GM21825 (cell line): Measurements from ENCODE around the gene CCDC171.
"Not testable (repeated sequence)": the region's sequence is repeated elsewhere in the genome, so short reads cannot be mapped to it uniquely, and the experiment has no call there.

ENCODE experiments used
- ATAC-seq: cut with Tn5 transposase; IDR thresholded peaks from one replicate; pipeline ENCODE4 v1.9.1; 2021; ENCODE audit warnings: mild to moderate bottlenecking, moderate library complexity; ENCODE audit not compliant: unreplicated experiment

Gene CCDC171

GRCh38 chr9:15552636-15553527 is at the start of gene CCDC171:
Gene CCDC171, plus strand, starts transcription at chr9:15553043. Its CDS starts 11,046 bp downstream, at chr9:15564089.
- peak; percentile 84 for ATAC-seq

- ATAC-seq = no peak
Measured at GRCh38 chr9:15505921-15506320, 46.9 kb upstream of the CCDC171 start.

GRCh38 chr9:15509931-15510788 is 42.7 kb upstream of the CCDC171 start:
- peak; percentile 36 for ATAC-seq

GRCh38 chr9:15510789-15511575 is 41.9 kb upstream of the CCDC171 start, which contains the start of gene PSIP1:
Gene PSIP1, minus strand, starts transcription at chr9:15510970. Its CDS starts 782 bp downstream, at chr9:15510188.
- ATAC-seq = peak; percentile 81

GRCh38 chr9:15512204-15512603 is 40.6 kb upstream of the CCDC171 start:
- no peak for ATAC-seq

GRCh38 chr9:15512889-15513288 is 40.0 kb upstream of the CCDC171 start:
- no peak for ATAC-seq

GRCh38 chr9:15513335-15513734 is 39.5 kb upstream of the CCDC171 start:
- ATAC-seq = no peak

- no peak for ATAC-seq
Measured at GRCh38 chr9:15519831-15520230, 33.0 kb upstream of the CCDC171 start.

GRCh38 chr9:15521254-15521653 is 31.6 kb upstream of the CCDC171 start:
- no peak for ATAC-seq

- no peak for ATAC-seq
Measured at GRCh38 chr9:15522130-15522755, 30.6 kb upstream of the CCDC171 start.

GRCh38 chr9:15524845-15525455 is 27.9 kb upstream of the CCDC171 start:
- ATAC-seq = no peak

- no peak for ATAC-seq
Measured at GRCh38 chr9:15525958-15526357, 26.9 kb upstream of the CCDC171 start.

- ATAC-seq = not testable (repeated sequence)
Measured at GRCh38 chr9:15527035-15527434, 25.8 kb upstream of the CCDC171 start.

GRCh38 chr9:15529566-15530324 is 23.1 kb upstream of the CCDC171 start:
- ATAC-seq = peak; percentile 87

GRCh38 chr9:15531380-15531779 is 21.5 kb upstream of the CCDC171 start:
- ATAC-seq = no peak

- no peak for ATAC-seq
Measured at GRCh38 chr9:15541872-15542271, 11.0 kb upstream of the CCDC171 start.

- no peak for ATAC-seq
Measured at GRCh38 chr9:15542624-15543023, 10.2 kb upstream of the CCDC171 start.

- no peak for ATAC-seq
Measured at GRCh38 chr9:15543047-15543813, 9.6 kb upstream of the CCDC171 start.
